Measurements from ENCODE around the gene ZBTB47. TPM values are rescaled to one million over a fixed set of nuclear protein-coding genes. Genes with fewer than 3 reads are reported as not detected.

ZBTB47 gene
- total and polyA plus RNA-seq, 10 of the 15 experiments (the other 5 are each of a cell fraction or from before 2014, with no cell fraction given) = 0.04 to 3.4 (median 1.0) TPM; not detected in 1

- Histone ChIP-seq H2AFZ (ENCODE audit: control insufficient read depth, low read depth, low read length) (no peak overlapping the region), H3K79me2 (ENCODE audit: control insufficient read depth, insufficient read depth, low read length) (no peaks in the 10 kb centered on the region), H3K9ac (ENCODE audit: control insufficient read depth, insufficient read depth, low read length) (no peak overlapping the region), H4K20me1 (ENCODE audit: control insufficient read depth, insufficient read depth) (no peaks in the 10 kb centered on the region), H3K4me1 (ENCODE audit: control insufficient read depth, insufficient read depth, low read length) (no peaks in the 10 kb centered on the region), H3K36me3 (ENCODE audit: control insufficient read depth in 2 of 2, insufficient read depth in 2 of 2, low read length in 1 of 2) (no peaks in the 10 kb centered on the region), H3K9me3 (replicated peaks; ENCODE audit: control insufficient read depth, insufficient read depth, low read length) (no peaks in the 10 kb centered on the region), H3K27me3 (replicated peaks in 1 of 2; ENCODE audit: control insufficient read depth in 2 of 2, insufficient read depth in 2 of 2, low read length in 1 of 2) (no peaks in the 10 kb centered on the region), H3K4me2 (ENCODE audit: control insufficient read depth, insufficient read depth) (no peak overlapping the region), H3K27ac (ENCODE audit: control insufficient read depth, insufficient read depth) (no peak overlapping the region), H3K4me3 (no peak overlapping the region)
- ChIA-PET RAD21 (ENCODE audit: unreplicated experiment) (no interaction called here), SMC1A (ENCODE audit: uncharacterized antibody, unreplicated experiment) (no interaction called here), CTCF (no interaction called here), POLR2A (no interaction called here)
- 19% methylated on average over 10 of the region's 10 CpGs for WGBS (ENCODE audit: insufficient coverage, insufficient replicate concordance, low lambda C conversion rate, missing lambda C conversion rate)
- no peak for FAIRE-seq
- no peak for ATAC-seq
- DNase-seq (ENCODE audit: low read depth, low spot score) = no peak
- TF ChIP-seq, protein P1, sequence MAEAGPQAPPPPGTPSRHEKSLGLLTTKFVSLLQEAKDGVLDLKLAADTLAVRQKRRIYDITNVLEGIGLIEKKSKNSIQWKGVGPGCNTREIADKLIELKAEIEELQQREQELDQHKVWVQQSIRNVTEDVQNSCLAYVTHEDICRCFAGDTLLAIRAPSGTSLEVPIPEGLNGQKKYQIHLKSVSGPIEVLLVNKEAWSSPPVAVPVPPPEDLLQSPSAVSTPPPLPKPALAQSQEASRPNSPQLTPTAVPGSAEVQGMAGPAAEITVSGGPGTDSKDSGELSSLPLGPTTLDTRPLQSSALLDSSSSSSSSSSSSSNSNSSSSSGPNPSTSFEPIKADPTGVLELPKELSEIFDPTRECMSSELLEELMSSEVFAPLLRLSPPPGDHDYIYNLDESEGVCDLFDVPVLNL (IDR thresholded peaks at IDR 0.05; ENCODE audit: low read depth, low read length) = no peak
- no peak for TF ChIP-seq HCFC1 (IDR thresholded peaks at IDR 0.05; ENCODE audit: low read length)
- TF ChIP-seq STAT1 (conservative IDR thresholded peaks at IDR 0.05) = no peak
- no peak for TF ChIP-seq YBX1 (IDR thresholded peaks at IDR 0.05)
- no peak for TF ChIP-seq JUNB (IDR thresholded peaks at IDR 0.05)
- no peak for TF ChIP-seq E2F8 (IDR thresholded peaks at IDR 0.05; ENCODE audit: low read depth, partially characterized antibody)
- TF ChIP-seq ZNF24 (IDR thresholded peaks at IDR 0.05) = no peak
- TF ChIP-seq RFX5 (IDR thresholded peaks at IDR 0.05; ENCODE audit: low read depth, low read length) = no peak
- no peak for TF ChIP-seq RB1 (IDR thresholded peaks at IDR 0.05; ENCODE audit: borderline replicate concordance)
- TF ChIP-seq RELA (IDR thresholded peaks at IDR 0.05; ENCODE audit: borderline replicate concordance, partially characterized antibody) = no peak
- TF ChIP-seq NFYB (IDR thresholded peaks at IDR 0.05; ENCODE audit: insufficient read depth, low read depth, low read length) = no peak
- no peak for TF ChIP-seq KAT2A (conservative IDR thresholded peaks at IDR 0.05; ENCODE audit: control insufficient read depth, low read depth, low read length)
- TF ChIP-seq IKZF1 (conservative IDR thresholded peaks at IDR 0.05) = no peak
- TF ChIP-seq, protein P2, sequence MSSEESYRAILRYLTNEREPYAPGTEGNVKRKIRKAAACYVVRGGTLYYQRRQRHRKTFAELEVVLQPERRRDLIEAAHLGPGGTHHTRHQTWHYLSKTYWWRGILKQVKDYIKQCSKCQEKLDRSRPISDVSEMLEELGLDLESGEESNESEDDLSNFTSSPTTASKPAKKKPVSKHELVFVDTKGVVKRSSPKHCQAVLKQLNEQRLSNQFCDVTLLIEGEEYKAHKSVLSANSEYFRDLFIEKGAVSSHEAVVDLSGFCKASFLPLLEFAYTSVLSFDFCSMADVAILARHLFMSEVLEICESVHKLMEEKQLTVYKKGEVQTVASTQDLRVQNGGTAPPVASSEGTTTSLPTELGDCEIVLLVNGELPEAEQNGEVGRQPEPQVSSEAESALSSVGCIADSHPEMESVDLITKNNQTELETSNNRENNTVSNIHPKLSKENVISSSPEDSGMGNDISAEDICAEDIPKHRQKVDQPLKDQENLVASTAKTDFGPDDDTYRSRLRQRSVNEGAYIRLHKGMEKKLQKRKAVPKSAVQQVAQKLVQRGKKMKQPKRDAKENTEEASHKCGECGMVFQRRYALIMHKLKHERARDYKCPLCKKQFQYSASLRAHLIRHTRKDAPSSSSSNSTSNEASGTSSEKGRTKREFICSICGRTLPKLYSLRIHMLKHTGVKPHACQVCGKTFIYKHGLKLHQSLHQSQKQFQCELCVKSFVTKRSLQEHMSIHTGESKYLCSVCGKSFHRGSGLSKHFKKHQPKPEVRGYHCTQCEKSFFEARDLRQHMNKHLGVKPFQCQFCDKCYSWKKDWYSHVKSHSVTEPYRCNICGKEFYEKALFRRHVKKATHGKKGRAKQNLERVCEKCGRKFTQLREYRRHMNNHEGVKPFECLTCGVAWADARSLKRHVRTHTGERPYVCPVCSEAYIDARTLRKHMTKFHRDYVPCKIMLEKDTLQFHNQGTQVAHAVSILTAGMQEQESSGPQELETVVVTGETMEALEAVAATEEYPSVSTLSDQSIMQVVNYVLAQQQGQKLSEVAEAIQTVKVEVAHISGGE (CRISPR knock-in tag; IDR thresholded peaks at IDR 0.05) = no peak
- in situ Hi-C loops (cut with MboI) = no loop called here
- no TSS peak for BruUV-seq (replicated peaks)
- intact Hi-C loops (cut with micrococcal nuclease; ENCODE audit: unreplicated experiment) = no loop called here
These were observed 37.5 kb downstream of the ZBTB47 start for GRCh38 chr3:42690766-42691680.

Data from GM12878 (cell line).